Neural progenitor cell (in vitro differentiated cells): Measurements from ENCODE around the gene CNKSR1. TPM values are rescaled to one million over a fixed set of nuclear protein-coding genes. Genes with fewer than 3 reads are reported as not detected.

Experiments used
- DNase-seq: peaks from one replicate; pipeline ENCODE4 v3.0.0-alpha.2; 2016; ENCODE audit warnings: low spot score
- H2AFZ ChIP-seq: fragments of 200-600 bp; sonication (generic); replicated peaks from 2 replicates; pipeline ENCODE4 v1.6.1; 2016; ENCODE audit warnings: antibody characterized with exemption
- H3F3A ChIP-seq: fragments of 200-600 bp; sonication (generic); 2 replicates; pipeline ENCODE4 v1.6.1; 2016; ENCODE audit warnings: antibody characterized with exemption, low read depth
- H3K27ac ChIP-seq: fragments of 200-600 bp; sonication (generic); 2 replicates; pipeline ENCODE4 v1.5.1; 2016; ENCODE audit warnings: mild to moderate bottlenecking
- H3K27me3 ChIP-seq: fragments of 200-600 bp; sonication (generic); 2 replicates; pipeline ENCODE4 v1.6.1; 2016; ENCODE audit warnings: mild to moderate bottlenecking, moderate library complexity
- H3K36me3 ChIP-seq: fragments of 200-600 bp; sonication (generic); 2 replicates; pipeline ENCODE4 v1.5.1; 2016
- H3K4me1 ChIP-seq: fragments of 200-600 bp; sonication (generic); 2 replicates; pipeline ENCODE4 v1.6.1; 2016; ENCODE audit warnings: mixed run types
- H3K4me2 ChIP-seq: fragments of 200-600 bp; sonication (generic); 2 replicates; pipeline ENCODE4 v1.6.1; 2016
- H3K4me3 ChIP-seq: fragments of 200-600 bp; sonication (generic); 2 replicates; pipeline ENCODE4 v1.5.1; 2016
- H3K79me2 ChIP-seq: fragments of 200-600 bp; sonication (generic); 2 replicates; pipeline ENCODE4 v1.6.1; 2016; ENCODE audit warnings: low read depth
- H3K9ac ChIP-seq: fragments of 200-600 bp; sonication (generic); 2 replicates; pipeline ENCODE4 v1.6.1; 2016
- H3K9me3 ChIP-seq: fragments of 200-600 bp; sonication (generic); 2 replicates; pipeline ENCODE4 v1.5.1; 2016; ENCODE audit warnings: low read depth
- H4K20me1 ChIP-seq: fragments of 200-600 bp; sonication (generic); 2 replicates; pipeline ENCODE4 v1.6.1; 2016; ENCODE audit warnings: low read depth
- H3K27ac Mint-ChIP-seq: 3 replicates; pipeline ENCODE4 v1.8.0; 2021; ENCODE audit warnings: mixed read lengths
- H3K27me3 Mint-ChIP-seq: 2 replicates; pipeline ENCODE4 v1.8.0; 2022; ENCODE audit warnings: low read depth, mild to moderate bottlenecking, inconsistent platforms, moderate library complexity, mixed read lengths; ENCODE audit not compliant: insufficient read depth
- H3K36me3 Mint-ChIP-seq: 3 replicates; pipeline ENCODE4 v1.8.0; 2021; ENCODE audit warnings: mixed read lengths
- H3K4me1 Mint-ChIP-seq: 3 replicates; pipeline ENCODE4 v1.8.0; 2021; ENCODE audit warnings: mixed read lengths
- H3K4me3 Mint-ChIP-seq: 3 replicates; pipeline ENCODE4 v1.8.0; 2021; ENCODE audit warnings: mild to moderate bottlenecking, moderate library complexity, mixed read lengths
- H3K9me3 Mint-ChIP-seq: 3 replicates; pipeline ENCODE4 v1.8.0; 2020; ENCODE audit warnings: mixed read lengths
- EZH2 ChIP-seq: fragments of 200-600 bp; sonication (generic); IDR thresholded peaks from 2 replicates; pipeline ENCODE4 v1.6.1; 2017; ENCODE audit warnings: antibody characterized with exemption, mild to moderate bottlenecking, moderate library complexity
- EZH2phosphoT487 ChIP-seq: fragments of 200-600 bp; sonication (generic); IDR thresholded peaks from 2 replicates; pipeline ENCODE4 v1.6.1; 2017; ENCODE audit warnings: antibody characterized with exemption
- total RNA-seq: library from RNA; depleted of rRNA; stranded (reverse); fragments of >200 nt; gene quantifications from 2 replicates; pipeline ENCODE4 v1.2.3, GENCODE V29; 2015; ENCODE audit warnings: low replicate concordance
- TF ChIP-seq, protein P1 (sequence below): fragments of 200-600 bp; sonication (generic); IDR thresholded peaks from 2 replicates; pipeline ENCODE4 v1.5.1; 2017; ENCODE audit warnings: antibody characterized with exemption, mild to moderate bottlenecking

The CNKSR1 gene
- total RNA-seq, 1 donor from 2014 or later: 7.8 TPM

DNA sequence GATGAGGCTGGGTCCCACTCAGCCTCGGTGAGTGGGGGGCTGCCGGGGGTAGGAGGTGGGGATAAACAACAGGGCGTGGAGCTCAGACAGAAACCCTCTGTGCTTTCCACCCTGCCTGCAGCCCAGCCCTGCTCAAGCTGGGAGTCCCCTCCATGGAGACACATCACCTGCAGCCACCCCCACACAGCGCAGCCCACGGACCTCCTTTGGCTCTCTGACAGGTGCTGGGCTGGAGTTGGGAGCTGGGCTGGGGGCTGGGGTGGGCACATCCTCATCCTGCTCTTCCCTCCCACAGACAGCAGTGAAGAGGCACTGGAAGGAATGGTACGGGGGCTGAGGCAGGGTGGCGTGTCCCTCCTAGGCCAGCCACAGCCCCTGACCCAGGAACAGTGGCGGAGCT is 11.2 kb downstream of the CNKSR1 start:
- Mint-ChIP-seq H3K9me3 (peaks cover 4% of the 10 kb centered on the region), H3K4me1 (peaks cover 17% of the 10 kb centered on the region), H3K27me3 (peaks cover 11% of the 10 kb centered on the region), H3K27ac (no peak overlapping the region), H3K36me3 (no peaks in the 10 kb centered on the region), H3K4me3 (no peak overlapping the region)
- no peak overlapping the region for H3K4me2 ChIP-seq
- no peaks in the 10 kb centered on the region for H3K27me3 ChIP-seq
- H3K9ac ChIP-seq: no peak overlapping the region
- H2AFZ ChIP-seq: no peak overlapping the region
- no peak for DNase-seq
- H3K4me1 ChIP-seq: peaks cover 4% of the 10 kb centered on the region
- H3K79me2 ChIP-seq: no peaks in the 10 kb centered on the region
- no peak overlapping the region for H3K27ac ChIP-seq
- H3K36me3 ChIP-seq: no peaks in the 10 kb centered on the region
- H3K9me3 ChIP-seq: no peaks in the 10 kb centered on the region
- TF ChIP-seq EZH2 (no peak), EZH2phosphoT487 (no peak)
- TF ChIP-seq, protein P1, sequence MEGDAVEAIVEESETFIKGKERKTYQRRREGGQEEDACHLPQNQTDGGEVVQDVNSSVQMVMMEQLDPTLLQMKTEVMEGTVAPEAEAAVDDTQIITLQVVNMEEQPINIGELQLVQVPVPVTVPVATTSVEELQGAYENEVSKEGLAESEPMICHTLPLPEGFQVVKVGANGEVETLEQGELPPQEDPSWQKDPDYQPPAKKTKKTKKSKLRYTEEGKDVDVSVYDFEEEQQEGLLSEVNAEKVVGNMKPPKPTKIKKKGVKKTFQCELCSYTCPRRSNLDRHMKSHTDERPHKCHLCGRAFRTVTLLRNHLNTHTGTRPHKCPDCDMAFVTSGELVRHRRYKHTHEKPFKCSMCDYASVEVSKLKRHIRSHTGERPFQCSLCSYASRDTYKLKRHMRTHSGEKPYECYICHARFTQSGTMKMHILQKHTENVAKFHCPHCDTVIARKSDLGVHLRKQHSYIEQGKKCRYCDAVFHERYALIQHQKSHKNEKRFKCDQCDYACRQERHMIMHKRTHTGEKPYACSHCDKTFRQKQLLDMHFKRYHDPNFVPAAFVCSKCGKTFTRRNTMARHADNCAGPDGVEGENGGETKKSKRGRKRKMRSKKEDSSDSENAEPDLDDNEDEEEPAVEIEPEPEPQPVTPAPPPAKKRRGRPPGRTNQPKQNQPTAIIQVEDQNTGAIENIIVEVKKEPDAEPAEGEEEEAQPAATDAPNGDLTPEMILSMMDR: no peak
- no peaks in the 10 kb centered on the region for H4K20me1 ChIP-seq
- H3F3A ChIP-seq: no peaks in the 10 kb centered on the region
- no peak overlapping the region for H3K4me3 ChIP-seq

DNA sequence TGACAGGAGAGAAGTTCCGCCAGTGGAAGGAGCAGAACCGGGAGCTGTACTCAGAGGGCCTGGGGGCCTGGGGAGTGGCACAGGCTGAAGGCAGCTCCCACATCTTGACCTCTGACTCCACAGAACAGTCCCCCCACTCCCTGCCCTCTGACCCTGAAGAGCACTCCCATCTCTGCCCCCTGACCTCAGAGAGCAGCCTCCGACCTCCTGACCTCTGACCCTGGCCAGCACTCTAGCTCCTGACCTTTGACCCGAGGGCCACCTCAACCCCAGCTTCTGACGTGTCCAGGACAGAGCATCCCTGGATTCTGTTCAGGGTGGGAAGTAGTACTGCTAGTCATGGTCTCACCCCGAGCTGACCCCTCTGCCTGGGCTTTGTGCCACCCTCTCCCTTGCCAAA is 12.0 kb downstream of the CNKSR1 start:
- Mint-ChIP-seq H3K9me3 (peaks cover 4% of the 10 kb centered on the region), H3K4me3 (no peak overlapping the region), H3K27ac (peak overlapping the region; percentile 62), H3K27me3 (peaks cover 11% of the 10 kb centered on the region), H3K36me3 (no peaks in the 10 kb centered on the region), H3K4me1 (peaks cover 17% of the 10 kb centered on the region)
- Histone ChIP-seq H3K27me3 (no peaks in the 10 kb centered on the region), H3K4me2 (no peak overlapping the region), H3K9me3 (no peaks in the 10 kb centered on the region), H3F3A (no peaks in the 10 kb centered on the region), H4K20me1 (no peaks in the 10 kb centered on the region), H3K9ac (no peak overlapping the region), H3K4me3 (no peak overlapping the region), H3K27ac (no peak overlapping the region), H3K4me1 (peaks cover 4% of the 10 kb centered on the region), H2AFZ (no peak overlapping the region), H3K79me2 (no peaks in the 10 kb centered on the region), H3K36me3 (no peaks in the 10 kb centered on the region)
- TF ChIP-seq, protein P1: no peak
- TF ChIP-seq EZH2phosphoT487 (no peak), EZH2 (no peak)
- no peak for DNase-seq

DNA sequence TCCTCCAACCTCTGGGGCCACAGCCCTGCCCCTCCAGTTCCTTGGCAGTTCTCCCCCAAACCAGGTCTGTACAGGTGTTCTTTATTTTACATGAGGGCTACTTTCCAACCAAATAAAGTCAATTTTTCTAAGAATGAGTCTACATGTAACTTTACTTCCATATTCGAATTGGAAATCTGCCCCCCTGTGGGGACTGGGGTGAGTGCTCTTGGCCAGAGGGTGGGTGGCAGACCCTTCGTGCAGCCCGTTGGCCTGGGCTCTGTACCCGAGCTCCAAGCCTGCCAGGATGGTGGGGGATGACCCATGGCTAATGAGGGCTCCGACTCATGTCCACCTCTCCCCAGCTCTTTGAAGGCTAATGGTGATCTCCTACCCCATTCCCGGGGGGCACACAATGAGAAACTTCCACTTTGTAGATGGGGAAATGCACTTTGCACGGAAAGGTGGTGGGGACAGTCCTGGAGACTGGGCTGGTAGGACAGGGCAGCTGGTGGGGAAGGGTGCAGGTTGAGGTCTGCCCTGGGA is 12.5 kb downstream of the CNKSR1 start:
- TF ChIP-seq EZH2 (no peak), EZH2phosphoT487 (no peak)
- TF ChIP-seq, protein P1: no peak
- Histone ChIP-seq H3K4me2 (no peak overlapping the region), H3K9ac (no peak overlapping the region), H3K4me1 (peaks cover 4% of the 10 kb centered on the region), H3K4me3 (no peak overlapping the region), H3K27me3 (no peaks in the 10 kb centered on the region), H3K9me3 (no peaks in the 10 kb centered on the region), H3K27ac (no peak overlapping the region), H3K36me3 (no peaks in the 10 kb centered on the region), H4K20me1 (no peaks in the 10 kb centered on the region), H3F3A (no peaks in the 10 kb centered on the region), H3K79me2 (no peaks in the 10 kb centered on the region), H2AFZ (no peak overlapping the region)
- Mint-ChIP-seq H3K27ac (peak overlapping the region; percentile 62), H3K4me1 (peaks cover 17% of the 10 kb centered on the region), H3K36me3 (no peaks in the 10 kb centered on the region), H3K27me3 (peaks cover 11% of the 10 kb centered on the region), H3K4me3 (no peak overlapping the region), H3K9me3 (peaks cover 4% of the 10 kb centered on the region)
- DNase-seq: no peak
